ENCODE measurements around the gene SCMH1. TPM values are rescaled to one million over a fixed set of nuclear protein-coding genes. Genes with fewer than 3 reads are reported as not detected.
A peak's percentile ranks its signal among the peaks of the same experiment; 100 is the strongest.
"Not testable (repeated sequence)": the region's sequence is repeated elsewhere in the genome, so short reads cannot be mapped to it uniquely, and the experiment has no call there.

Gene SCMH1
- polyA plus RNA-seq, 4 donors, result 14.5 to 44.7 (median 22.9) TPM

- no peaks in the 10 kb centered on the region for H3K27me3 ChIP-seq (ENCODE audit: control insufficient read depth in 3 of 3, insufficient read depth in 3 of 3, low read length in 3 of 3)
- no peak for FAIRE-seq
- 85 to 89% (median 88%) methylated on average over 3 of the region's 3 CpGs for WGBS, 3 donors
Measured at GRCh38 chr1:41261926-41262618, 20.0 kb upstream of the SCMH1 start.

GRCh38 chr1:41260768-41261167, 18.7 kb upstream of the SCMH1 start:
- Histone ChIP-seq H3K27ac (ENCODE audit: low read depth in 1 of 3, low read length in 2 of 3) (no peak overlapping the region), H3K9me3 (ENCODE audit: control insufficient read depth in 2 of 2, insufficient read depth in 1 of 2, low read depth in 1 of 2, low read length in 1 of 2) (peaks cover 0 to 3% of the 10 kb centered on the region in 2 donors), H3K4me1 (ENCODE audit: control insufficient read depth in 3 of 3, insufficient read depth in 2 of 3, low read depth in 1 of 3, low read length in 2 of 3) (no peaks in the 10 kb centered on the region), H3K27me3 (ENCODE audit: control insufficient read depth in 3 of 3, insufficient read depth in 3 of 3, low read length in 3 of 3) (no peaks in the 10 kb centered on the region), H3K36me3 (ENCODE audit: control insufficient read depth in 3 of 3, insufficient read depth in 2 of 3, low read depth in 1 of 3, low read length in 3 of 3) (peaks cover 0 to 2% (median 0%) of the 10 kb centered on the region in 3 donors), H3K4me3 (ENCODE audit: low read depth in 1 of 3, low read length in 3 of 3) (no peak overlapping the region)
- 93 to 97% (median 93%) methylated on average over 2 of the region's 2 CpGs for WGBS, 3 donors
- FAIRE-seq (no peak), DNase-seq (no peak)

More at GRCh38 chr1:41261926-41262618, 20.0 kb upstream of the SCMH1 start:
- H3K4me1 ChIP-seq (ENCODE audit: control insufficient read depth in 3 of 3, insufficient read depth in 2 of 3, low read depth in 1 of 3, low read length in 2 of 3), result no peaks in the 10 kb centered on the region
- H3K4me3 ChIP-seq (ENCODE audit: low read depth in 1 of 3, low read length in 3 of 3), result no peak overlapping the region
- H3K9me3 ChIP-seq (ENCODE audit: control insufficient read depth in 2 of 2, insufficient read depth in 1 of 2, low read depth in 1 of 2, low read length in 1 of 2), result peaks cover 0 to 3% of the 10 kb centered on the region in 2 donors
- H3K36me3 ChIP-seq (ENCODE audit: control insufficient read depth in 3 of 3, insufficient read depth in 2 of 3, low read depth in 1 of 3, low read length in 3 of 3), result peaks cover 0 to 2% (median 0%) of the 10 kb centered on the region in 3 donors
- H3K27ac ChIP-seq (ENCODE audit: low read depth in 1 of 3, low read length in 2 of 3), result no peak overlapping the region
- DNase-seq, result no peak

- Histone ChIP-seq H3K9me3 (ENCODE audit: control insufficient read depth in 2 of 2, insufficient read depth in 1 of 2, low read depth in 1 of 2, low read length in 1 of 2) (peaks cover 0 to 3% of the 10 kb centered on the region in 2 donors), H3K4me1 (ENCODE audit: control insufficient read depth in 3 of 3, insufficient read depth in 2 of 3, low read depth in 1 of 3, low read length in 2 of 3) (no peaks in the 10 kb centered on the region), H3K36me3 (ENCODE audit: control insufficient read depth in 3 of 3, insufficient read depth in 2 of 3, low read depth in 1 of 3, low read length in 3 of 3) (peaks cover 0 to 2% (median 0%) of the 10 kb centered on the region in 3 donors), H3K4me3 (ENCODE audit: low read depth in 1 of 3, low read length in 3 of 3) (no peak overlapping the region), H3K27ac (ENCODE audit: low read depth in 1 of 3, low read length in 2 of 3) (no peak overlapping the region), H3K27me3 (ENCODE audit: control insufficient read depth in 3 of 3, insufficient read depth in 3 of 3, low read length in 3 of 3) (peaks cover 0 to 2% (median 0%) of the 10 kb centered on the region in 3 donors)
- 87 to 94% (median 87%) methylated on average over 3 of the region's 3 CpGs for WGBS, 3 donors
- no peak for FAIRE-seq
- DNase-seq, result no peak
Measured at GRCh38 chr1:41259221-41259620, 17.1 kb upstream of the SCMH1 start.

- DNase-seq (no peak), FAIRE-seq (no peak)
- Histone ChIP-seq H3K9me3 (ENCODE audit: control insufficient read depth in 2 of 2, insufficient read depth in 1 of 2, low read depth in 1 of 2, low read length in 1 of 2) (peaks cover 0 to 3% of the 10 kb centered on the region in 2 donors), H3K36me3 (ENCODE audit: control insufficient read depth in 3 of 3, insufficient read depth in 2 of 3, low read depth in 1 of 3, low read length in 3 of 3) (peaks cover 0 to 2% (median 0%) of the 10 kb centered on the region in 3 donors), H3K27ac (ENCODE audit: low read depth in 1 of 3, low read length in 2 of 3) (no peak overlapping the region), H3K4me3 (ENCODE audit: low read depth in 1 of 3, low read length in 3 of 3) (no peak overlapping the region), H3K4me1 (ENCODE audit: control insufficient read depth in 3 of 3, insufficient read depth in 2 of 3, low read depth in 1 of 3, low read length in 2 of 3) (no peaks in the 10 kb centered on the region), H3K27me3 (ENCODE audit: control insufficient read depth in 3 of 3, insufficient read depth in 3 of 3, low read length in 3 of 3) (peaks cover 0 to 2% (median 0%) of the 10 kb centered on the region in 3 donors)
- 74 to 91% (median 88%) methylated on average over 1 of the region's 1 CpG for WGBS, 3 donors
Measured at GRCh38 chr1:41255978-41256377, 13.9 kb upstream of the SCMH1 start.

- not testable (repeated sequence) for H3K27ac ChIP-seq (ENCODE audit: low read depth in 1 of 3, low read length in 2 of 3); H3K36me3 ChIP-seq (ENCODE audit: control insufficient read depth in 3 of 3, insufficient read depth in 2 of 3, low read depth in 1 of 3, low read length in 3 of 3); FAIRE-seq; H3K9me3 ChIP-seq (ENCODE audit: control insufficient read depth in 2 of 2, insufficient read depth in 1 of 2, low read depth in 1 of 2, low read length in 1 of 2); H3K4me3 ChIP-seq (ENCODE audit: low read depth in 1 of 3, low read length in 3 of 3); H3K27me3 ChIP-seq (ENCODE audit: control insufficient read depth in 3 of 3, insufficient read depth in 3 of 3, low read length in 3 of 3); DNase-seq
- peaks cover 0 to 12% (median 0%) of the 10 kb centered on the region in 3 donors for H3K4me1 ChIP-seq (ENCODE audit: control insufficient read depth in 3 of 3, insufficient read depth in 2 of 3, low read depth in 1 of 3, low read length in 2 of 3)
- 95 to 100% (median 98%) methylated on average over 1 of the region's 1 CpG for whole genome bisulfite sequencing, 3 donors
Measured at GRCh38 chr1:41251120-41251519, 9.0 kb upstream of the SCMH1 start.

- Histone ChIP-seq H3K36me3 (ENCODE audit: control insufficient read depth in 3 of 3, insufficient read depth in 2 of 3, low read depth in 1 of 3, low read length in 3 of 3) (no peaks in the 10 kb centered on the region), H3K27me3 (ENCODE audit: control insufficient read depth in 3 of 3, insufficient read depth in 3 of 3, low read length in 3 of 3) (no peaks in the 10 kb centered on the region), H3K9me3 (ENCODE audit: control insufficient read depth in 2 of 2, insufficient read depth in 1 of 2, low read depth in 1 of 2, low read length in 1 of 2) (peaks cover 0 to 3% of the 10 kb centered on the region in 2 donors), H3K4me3 (ENCODE audit: low read depth in 1 of 3, low read length in 3 of 3) (no peak overlapping the region), H3K4me1 (ENCODE audit: control insufficient read depth in 3 of 3, insufficient read depth in 2 of 3, low read depth in 1 of 3, low read length in 2 of 3) (peaks cover 0 to 22% (median 0%) of the 10 kb centered on the region in 3 donors), H3K27ac (ENCODE audit: low read depth in 1 of 3, low read length in 2 of 3) (no peak overlapping the region)
- no peak for FAIRE-seq
- 74 to 81% (median 78%) methylated on average over 5 of the region's 5 CpGs for WGBS, 3 donors
- DNase-seq, result no peak
Measured at GRCh38 chr1:41249319-41249718, 7.2 kb upstream of the SCMH1 start.

- no peak overlapping the region for H3K27ac ChIP-seq (ENCODE audit: low read depth in 1 of 3, low read length in 2 of 3)
- DNase-seq (no peak), FAIRE-seq (no peak)
- no peaks in the 10 kb centered on the region for H3K9me3 ChIP-seq (ENCODE audit: control insufficient read depth in 2 of 2, insufficient read depth in 1 of 2, low read depth in 1 of 2, low read length in 1 of 2)
- H3K27me3 ChIP-seq (ENCODE audit: control insufficient read depth in 3 of 3, insufficient read depth in 3 of 3, low read length in 3 of 3), result no peaks in the 10 kb centered on the region
- H3K36me3 ChIP-seq (ENCODE audit: control insufficient read depth in 3 of 3, insufficient read depth in 2 of 3, low read depth in 1 of 3, low read length in 3 of 3), result no peaks in the 10 kb centered on the region
- H3K4me3 ChIP-seq (ENCODE audit: low read depth in 1 of 3, low read length in 3 of 3), result no peak overlapping the region
- WGBS, 3 donors, result 77 to 88% (median 77%) methylated on average over 1 of the region's 1 CpG
- peaks cover 0 to 31% (median 0%) of the 10 kb centered on the region in 3 donors for H3K4me1 ChIP-seq (ENCODE audit: control insufficient read depth in 3 of 3, insufficient read depth in 2 of 3, low read depth in 1 of 3, low read length in 2 of 3)
Measured at GRCh38 chr1:41246568-41246967, 4.5 kb upstream of the SCMH1 start.

GRCh38 chr1:41245659-41246058, 3.6 kb upstream of the SCMH1 start:
- Histone ChIP-seq H3K9me3 (ENCODE audit: control insufficient read depth in 2 of 2, insufficient read depth in 1 of 2, low read depth in 1 of 2, low read length in 1 of 2) (no peaks in the 10 kb centered on the region), H3K4me1 (ENCODE audit: control insufficient read depth in 3 of 3, insufficient read depth in 2 of 3, low read depth in 1 of 3, low read length in 2 of 3) (peaks cover 0 to 31% (median 0%) of the 10 kb centered on the region in 3 donors), H3K36me3 (ENCODE audit: control insufficient read depth in 3 of 3, insufficient read depth in 2 of 3, low read depth in 1 of 3, low read length in 3 of 3) (no peaks in the 10 kb centered on the region), H3K27ac (ENCODE audit: low read depth in 1 of 3, low read length in 2 of 3) (no peak overlapping the region), H3K4me3 (ENCODE audit: low read depth in 1 of 3, low read length in 3 of 3) (no peak overlapping the region), H3K27me3 (ENCODE audit: control insufficient read depth in 3 of 3, insufficient read depth in 3 of 3, low read length in 3 of 3) (no peaks in the 10 kb centered on the region)
- 74 to 81% (median 78%) methylated on average over 2 of the region's 2 CpGs for WGBS, 3 donors
- no peak for FAIRE-seq
- DNase-seq, result no peak

- H3K9me3 ChIP-seq (ENCODE audit: control insufficient read depth in 2 of 2, insufficient read depth in 1 of 2, low read depth in 1 of 2, low read length in 1 of 2), result no peaks in the 10 kb centered on the region
- peaks cover 0 to 34% (median 3%) of the 10 kb centered on the region in 3 donors for H3K4me1 ChIP-seq (ENCODE audit: control insufficient read depth in 3 of 3, insufficient read depth in 2 of 3, low read depth in 1 of 3, low read length in 2 of 3)
- 82 to 91% (median 86%) methylated on average over 3 of the region's 3 CpGs for WGBS, 3 donors
- H3K36me3 ChIP-seq (ENCODE audit: control insufficient read depth in 3 of 3, insufficient read depth in 2 of 3, low read depth in 1 of 3, low read length in 3 of 3), result no peaks in the 10 kb centered on the region
- peak overlapping the region in 1 of 3 donors; percentile 89 for H3K27ac ChIP-seq (ENCODE audit: low read depth in 1 of 3, low read length in 2 of 3)
- no peaks in the 10 kb centered on the region for H3K27me3 ChIP-seq (ENCODE audit: control insufficient read depth in 3 of 3, insufficient read depth in 3 of 3, low read length in 3 of 3)
- DNase-seq (peak in 1 of 2 donors; percentile 64), FAIRE-seq (no peak)
- H3K4me3 ChIP-seq (ENCODE audit: low read depth in 1 of 3, low read length in 3 of 3), result peak overlapping the region in 1 of 3 donors; percentile 69
Measured at GRCh38 chr1:41243079-41243385, 926 bp upstream of the SCMH1 start.
